Stomach (tissue), 4 donors: ENCODE data around the gene GRHL1.

ENCODE experiments used
- CTCF ChIP-seq, 7 experiments: fragments of 450-650 bp in 4 of 7; fragments of 200-600 bp in 3 of 7; sonication (generic) in 3 of 7; IDR thresholded peaks; one replicate each; pipeline ENCODE4 v1.5.1; 2016 to 2019; ENCODE audit warnings: antibody characterized with exemption in 7 of 7, control low read depth in 2 of 7, mild to moderate bottlenecking in 1 of 7
- EP300 ChIP-seq: sonication (generic); formaldehyde crosslinking; IDR thresholded peaks from one replicate; pipeline ENCODE4 v1.6.1; 2017; ENCODE audit warnings: antibody characterized with exemption
- POLR2A ChIP-seq, 4 donors: fragments of 450-650 bp; IDR thresholded peaks; one replicate each; pipeline ENCODE4 v1.6.1; 2016; ENCODE audit warnings: antibody characterized with exemption in 4 of 4, control low read depth in 2 of 4, mild to moderate bottlenecking in 1 of 4, moderate library complexity in 1 of 4
- POLR2AphosphoS5 ChIP-seq, 3 donors: sonication (generic); formaldehyde crosslinking; IDR thresholded peaks; one replicate each; pipeline ENCODE4 v1.6.1; 2016; ENCODE audit warnings: antibody characterized with exemption in 3 of 3

DNA sequence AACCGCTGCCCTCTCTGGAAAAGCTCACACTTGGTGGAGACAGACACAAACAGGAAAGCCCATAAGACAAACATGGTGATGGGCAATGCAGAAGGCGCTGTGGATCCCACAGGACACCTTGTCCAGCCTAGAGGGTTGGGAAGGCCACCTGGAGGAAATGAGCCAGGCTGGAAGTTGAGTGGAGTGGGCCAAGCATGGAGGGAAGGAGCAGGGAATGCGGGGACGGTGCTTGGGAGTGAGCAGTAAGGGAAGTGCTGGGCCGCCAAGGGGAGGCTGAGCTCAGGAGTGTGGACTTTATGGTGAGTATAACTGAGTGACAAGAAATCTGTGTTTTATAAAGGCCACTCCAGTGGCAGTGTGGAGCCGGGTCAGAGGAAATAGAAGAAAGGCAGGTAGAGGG lies 2.8 kb upstream of the GRHL1 start:
- no peak for TF ChIP-seq POLR2A (IDR thresholded peaks at IDR 0.05)
- no peak for TF ChIP-seq CTCF (IDR thresholded peaks at IDR 0.05)
- TF ChIP-seq POLR2AphosphoS5 (IDR thresholded peaks at IDR 0.05), result no peak
- no peak for TF ChIP-seq EP300
